ENCODE results near the gene ADAMTS18. TPM values are rescaled to one million over a fixed set of nuclear protein-coding genes. Genes with fewer than 3 reads are reported as not detected.

ADAMTS18 gene
- polyA plus RNA-seq, 1 of the 3 experiments (the other 2 are of a cell fraction): under 0.01 TPM

DNA sequence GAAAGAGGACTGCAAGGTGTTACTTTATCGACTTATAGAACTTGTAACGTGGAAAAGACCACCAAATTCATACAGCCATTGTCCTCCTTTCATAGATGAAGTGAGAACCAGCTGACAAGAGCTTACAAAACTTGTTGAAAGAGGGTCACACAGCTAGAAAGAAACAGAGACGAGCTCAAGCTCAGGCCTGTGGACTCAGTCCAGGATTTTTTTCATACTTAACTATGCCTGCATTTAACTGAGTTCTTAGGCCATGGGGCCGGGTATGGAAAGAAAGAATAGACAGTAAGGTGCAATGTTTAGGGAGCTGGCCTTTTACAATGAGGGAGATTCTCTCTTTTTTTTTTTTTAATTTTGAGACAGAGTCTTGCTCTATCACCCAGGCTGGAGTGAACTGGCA, 106.1 kb downstream of the ADAMTS18 start:
- Histone ChIP-seq H3K36me3 (replicated peaks in 1 of 2; ENCODE audit: control insufficient read depth in 1 of 2, insufficient read depth in 2 of 2, low read length in 1 of 2) (no peaks in the 10 kb centered on the region), H3K9me3 (no peaks in the 10 kb centered on the region), H3K79me2 (ENCODE audit: insufficient read depth) (no peaks in the 10 kb centered on the region), H2AFZ (ENCODE audit: low read depth) (no peak overlapping the region), H3K27ac (ENCODE audit: low read depth in 2 of 2, low read length in 1 of 2) (no peak overlapping the region), H3K4me3 (ENCODE audit: low read depth in 2 of 2, low read length in 1 of 2) (no peak overlapping the region), H3K9ac (no peak overlapping the region), H3K27me3 (ENCODE audit: insufficient read depth) (no peaks in the 10 kb centered on the region), H3K4me2 (no peak overlapping the region), H3F3A (replicated peaks; ENCODE audit: insufficient read depth) (no peaks in the 10 kb centered on the region), H3K4me1 (ENCODE audit: control insufficient read depth in 1 of 2, insufficient read depth in 2 of 2, low read depth in 1 of 2, low read length in 1 of 2) (no peaks in the 10 kb centered on the region), H3K9me2 (no peaks in the 10 kb centered on the region), H4K20me1 (ENCODE audit: insufficient read depth) (no peaks in the 10 kb centered on the region)
- CTCF ChIA-PET: interaction anchor here (1.1 kb wide), 1 partner anchor 255 kb away, joined by 4 read pairs; no protein-coding TSS in a partner anchor
- DNase-seq: no peak
- POLR2A ChIA-PET: no interaction called here
- no peak for TF ChIP-seq SMC3 (IDR thresholded peaks at IDR 0.05; ENCODE audit: low read depth, low read length)
- TF ChIP-seq, protein P1, sequence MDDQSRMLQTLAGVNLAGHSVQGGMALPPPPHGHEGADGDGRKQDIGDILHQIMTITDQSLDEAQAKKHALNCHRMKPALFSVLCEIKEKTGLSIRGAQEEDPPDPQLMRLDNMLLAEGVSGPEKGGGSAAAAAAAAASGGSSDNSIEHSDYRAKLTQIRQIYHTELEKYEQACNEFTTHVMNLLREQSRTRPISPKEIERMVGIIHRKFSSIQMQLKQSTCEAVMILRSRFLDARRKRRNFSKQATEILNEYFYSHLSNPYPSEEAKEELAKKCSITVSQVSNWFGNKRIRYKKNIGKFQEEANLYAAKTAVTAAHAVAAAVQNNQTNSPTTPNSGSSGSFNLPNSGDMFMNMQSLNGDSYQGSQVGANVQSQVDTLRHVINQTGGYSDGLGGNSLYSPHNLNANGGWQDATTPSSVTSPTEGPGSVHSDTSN (IDR thresholded peaks at IDR 0.05): no peak
- TF ChIP-seq SIN3A (IDR thresholded peaks at IDR 0.05; ENCODE audit: borderline replicate concordance, low read depth, low read length): no peak
- TF ChIP-seq FOXM1 (IDR thresholded peaks at IDR 0.05; ENCODE audit: low read depth): no peak
- TF ChIP-seq GABPA (IDR thresholded peaks at IDR 0.05; ENCODE audit: low read depth): no peak
- TF ChIP-seq MEF2A (IDR thresholded peaks at IDR 0.05; ENCODE audit: borderline replicate concordance, low read depth): no peak
- TF ChIP-seq EP300 (IDR thresholded peaks at IDR 0.05; ENCODE audit: borderline replicate concordance in 1 of 2, low read depth in 1 of 2, low read length in 1 of 2): no peak
- no peak for TF ChIP-seq RAD21 (IDR thresholded peaks at IDR 0.05; ENCODE audit: low read length)
- no peak for TF ChIP-seq NFIC (IDR thresholded peaks at IDR 0.05; ENCODE audit: borderline replicate concordance)
- no peak for TF ChIP-seq EZH2phosphoT487 (IDR thresholded peaks at IDR 0.05; ENCODE audit: borderline replicate concordance, low read depth)
- TF ChIP-seq RCOR1 (IDR thresholded peaks at IDR 0.05; ENCODE audit: low read length): no peak
- TF ChIP-seq, protein P2, sequence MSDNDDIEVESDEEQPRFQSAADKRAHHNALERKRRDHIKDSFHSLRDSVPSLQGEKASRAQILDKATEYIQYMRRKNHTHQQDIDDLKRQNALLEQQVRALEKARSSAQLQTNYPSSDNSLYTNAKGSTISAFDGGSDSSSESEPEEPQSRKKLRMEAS (IDR thresholded peaks at IDR 0.05; ENCODE audit: low read depth): no peak
- TF ChIP-seq, protein P3, sequence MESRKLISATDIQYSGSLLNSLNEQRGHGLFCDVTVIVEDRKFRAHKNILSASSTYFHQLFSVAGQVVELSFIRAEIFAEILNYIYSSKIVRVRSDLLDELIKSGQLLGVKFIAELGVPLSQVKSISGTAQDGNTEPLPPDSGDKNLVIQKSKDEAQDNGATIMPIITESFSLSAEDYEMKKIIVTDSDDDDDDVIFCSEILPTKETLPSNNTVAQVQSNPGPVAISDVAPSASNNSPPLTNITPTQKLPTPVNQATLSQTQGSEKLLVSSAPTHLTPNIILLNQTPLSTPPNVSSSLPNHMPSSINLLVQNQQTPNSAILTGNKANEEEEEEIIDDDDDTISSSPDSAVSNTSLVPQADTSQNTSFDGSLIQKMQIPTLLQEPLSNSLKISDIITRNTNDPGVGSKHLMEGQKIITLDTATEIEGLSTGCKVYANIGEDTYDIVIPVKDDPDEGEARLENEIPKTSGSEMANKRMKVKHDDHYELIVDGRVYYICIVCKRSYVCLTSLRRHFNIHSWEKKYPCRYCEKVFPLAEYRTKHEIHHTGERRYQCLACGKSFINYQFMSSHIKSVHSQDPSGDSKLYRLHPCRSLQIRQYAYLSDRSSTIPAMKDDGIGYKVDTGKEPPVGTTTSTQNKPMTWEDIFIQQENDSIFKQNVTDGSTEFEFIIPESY (IDR thresholded peaks at IDR 0.05; ENCODE audit: borderline replicate concordance, low read depth): no peak
- no peak for TF ChIP-seq MXI1 (IDR thresholded peaks at IDR 0.05; ENCODE audit: low read depth, low read length)
- TF ChIP-seq, protein P4, sequence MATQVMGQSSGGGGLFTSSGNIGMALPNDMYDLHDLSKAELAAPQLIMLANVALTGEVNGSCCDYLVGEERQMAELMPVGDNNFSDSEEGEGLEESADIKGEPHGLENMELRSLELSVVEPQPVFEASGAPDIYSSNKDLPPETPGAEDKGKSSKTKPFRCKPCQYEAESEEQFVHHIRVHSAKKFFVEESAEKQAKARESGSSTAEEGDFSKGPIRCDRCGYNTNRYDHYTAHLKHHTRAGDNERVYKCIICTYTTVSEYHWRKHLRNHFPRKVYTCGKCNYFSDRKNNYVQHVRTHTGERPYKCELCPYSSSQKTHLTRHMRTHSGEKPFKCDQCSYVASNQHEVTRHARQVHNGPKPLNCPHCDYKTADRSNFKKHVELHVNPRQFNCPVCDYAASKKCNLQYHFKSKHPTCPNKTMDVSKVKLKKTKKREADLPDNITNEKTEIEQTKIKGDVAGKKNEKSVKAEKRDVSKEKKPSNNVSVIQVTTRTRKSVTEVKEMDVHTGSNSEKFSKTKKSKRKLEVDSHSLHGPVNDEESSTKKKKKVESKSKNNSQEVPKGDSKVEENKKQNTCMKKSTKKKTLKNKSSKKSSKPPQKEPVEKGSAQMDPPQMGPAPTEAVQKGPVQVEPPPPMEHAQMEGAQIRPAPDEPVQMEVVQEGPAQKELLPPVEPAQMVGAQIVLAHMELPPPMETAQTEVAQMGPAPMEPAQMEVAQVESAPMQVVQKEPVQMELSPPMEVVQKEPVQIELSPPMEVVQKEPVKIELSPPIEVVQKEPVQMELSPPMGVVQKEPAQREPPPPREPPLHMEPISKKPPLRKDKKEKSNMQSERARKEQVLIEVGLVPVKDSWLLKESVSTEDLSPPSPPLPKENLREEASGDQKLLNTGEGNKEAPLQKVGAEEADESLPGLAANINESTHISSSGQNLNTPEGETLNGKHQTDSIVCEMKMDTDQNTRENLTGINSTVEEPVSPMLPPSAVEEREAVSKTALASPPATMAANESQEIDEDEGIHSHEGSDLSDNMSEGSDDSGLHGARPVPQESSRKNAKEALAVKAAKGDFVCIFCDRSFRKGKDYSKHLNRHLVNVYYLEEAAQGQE (IDR thresholded peaks at IDR 0.05; ENCODE audit: low read depth, low read length): no peak
- TF ChIP-seq JUND (IDR thresholded peaks at IDR 0.05): no peak
- 49% methylated on average over 4 of the region's 4 CpGs for WGBS (ENCODE audit: low lambda C conversion rate)
